G401 (cell line): ENCODE results near the gene CRACR2A. TPM values are rescaled to one million over a fixed set of nuclear protein-coding genes. Genes with fewer than 3 reads are reported as not detected.

Source experiments
- DNase-seq: peaks from one replicate; pipeline ENCODE4 v3.0.0-alpha.2; 2015; ENCODE audit warnings: low spot score
- in situ Hi-C: cut with HindIII; loops from 2 replicates; pipeline ENCODE4 v1.10.0; 2016; ENCODE audit warnings: low sequenced_read_pairs, mixed read lengths
- total RNA-seq: library from RNA; depleted of rRNA; stranded (reverse); fragments of >200 nt; shearing (Covaris generic); gene quantifications from 2 replicates; pipeline ENCODE4 v1.2.3, GENCODE V29; 2014; rRNA removed

CRACR2A gene
- total RNA-seq, result not detected in 2 replicates

- no peak for DNase-seq
- in situ Hi-C loops, result no loop called here
These were observed at the start of gene CRACR2A for GRCh38 chr12:3752741-3753486. TSS of gene CRACR2A (minus strand) at chr12:3753109. CDS start at chr12:3696999, 56,110 bp downstream.

- no peak for DNase-seq
- in situ Hi-C loops, result no loop called here
These were observed 44.7 kb upstream of the CRACR2A start for GRCh38 chr12:3797531-3798048.

GRCh38 chr12:3795492-3796133, 42.7 kb upstream of the CRACR2A start:
- no peak for DNase-seq
- in situ Hi-C loops, result no loop called here

- in situ Hi-C loops, result no loop called here
- DNase-seq, result no peak
These were observed 42.2 kb upstream of the CRACR2A start for GRCh38 chr12:3795066-3795465.

- in situ Hi-C loops, result no loop called here
- no peak for DNase-seq
These were observed 39.8 kb upstream of the CRACR2A start for GRCh38 chr12:3792623-3793288.

GRCh38 chr12:3791256-3791874, 38.5 kb upstream of the CRACR2A start:
- in situ Hi-C loops, result no loop called here
- DNase-seq, result no peak

GRCh38 chr12:3790642-3791041, 37.7 kb upstream of the CRACR2A start:
- DNase-seq, result no peak
- in situ Hi-C loops, result no loop called here

- DNase-seq, result no peak
- in situ Hi-C loops, result no loop called here
These were observed 36.9 kb upstream of the CRACR2A start for GRCh38 chr12:3789838-3790237.

- DNase-seq, result peak; percentile 82
- in situ Hi-C loops, result no loop called here
These were observed 24.4 kb upstream of the CRACR2A start for GRCh38 chr12:3777206-3777809.

GRCh38 chr12:3775385-3776035, 22.6 kb upstream of the CRACR2A start:
- DNase-seq, result no peak
- in situ Hi-C loops, result no loop called here

GRCh38 chr12:3772380-3772779, 19.5 kb upstream of the CRACR2A start:
- DNase-seq, result no peak
- in situ Hi-C loops, result no loop called here

GRCh38 chr12:3771853-3772252, 18.9 kb upstream of the CRACR2A start:
- DNase-seq, result peak; percentile 79
- in situ Hi-C loops, result no loop called here

GRCh38 chr12:3770891-3771290, 18.0 kb upstream of the CRACR2A start:
- no peak for DNase-seq
- in situ Hi-C loops, result no loop called here

- DNase-seq, result no peak
- in situ Hi-C loops, result no loop called here
These were observed 16.1 kb upstream of the CRACR2A start for GRCh38 chr12:3768911-3769447.

GRCh38 chr12:3761116-3761735, 8.3 kb upstream of the CRACR2A start:
- in situ Hi-C loops, result no loop called here
- no peak for DNase-seq

- in situ Hi-C loops, result no loop called here
- DNase-seq, result no peak
These were observed 7.0 kb upstream of the CRACR2A start for GRCh38 chr12:3759878-3760277.

GRCh38 chr12:3757261-3757660, 4.4 kb upstream of the CRACR2A start:
- no peak for DNase-seq
- in situ Hi-C loops, result no loop called here

- no peak for DNase-seq
- in situ Hi-C loops, result no loop called here
These were observed 3.0 kb upstream of the CRACR2A start for GRCh38 chr12:3755898-3756297.
